Astrocyte (in vitro differentiated cells and primary cell): ENCODE results near the gene TTC14.

Experiments used
- EZH2 ChIP-seq: IDR thresholded peaks from 2 replicates; pipeline ENCODE4 v1.6.1; 2012; ENCODE audit warnings: mild to moderate bottlenecking, low read length, inconsistent platforms; ENCODE audit not compliant: insufficient read depth
- TF ChIP-seq, protein P1 (sequence below): IDR thresholded peaks from 2 replicates; pipeline ENCODE4 v1.5.1; 2011; ENCODE audit warnings: low read depth, mild to moderate bottlenecking, inconsistent platforms, low read length, moderate library complexity; ENCODE audit not compliant: insufficient read depth

DNA sequence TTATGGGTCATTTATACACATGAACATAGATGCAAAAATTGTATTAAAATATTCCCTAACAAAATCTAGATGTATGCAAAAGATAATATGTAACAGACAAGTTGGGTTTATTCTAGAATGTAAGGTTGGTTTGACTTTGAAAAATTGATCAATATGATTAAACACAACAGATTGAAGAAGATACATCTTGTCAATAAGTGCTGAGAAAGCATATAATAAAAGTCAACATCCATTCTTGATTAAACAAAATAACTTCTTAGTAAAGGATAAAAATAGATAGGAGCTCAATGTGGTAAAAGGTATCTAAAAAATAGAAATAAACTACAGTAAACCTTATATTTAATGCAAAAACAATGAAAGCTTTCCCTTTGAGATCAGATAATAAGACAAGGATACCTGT is 39.0 kb downstream of the TTC14 start:
- TF ChIP-seq, protein P1, sequence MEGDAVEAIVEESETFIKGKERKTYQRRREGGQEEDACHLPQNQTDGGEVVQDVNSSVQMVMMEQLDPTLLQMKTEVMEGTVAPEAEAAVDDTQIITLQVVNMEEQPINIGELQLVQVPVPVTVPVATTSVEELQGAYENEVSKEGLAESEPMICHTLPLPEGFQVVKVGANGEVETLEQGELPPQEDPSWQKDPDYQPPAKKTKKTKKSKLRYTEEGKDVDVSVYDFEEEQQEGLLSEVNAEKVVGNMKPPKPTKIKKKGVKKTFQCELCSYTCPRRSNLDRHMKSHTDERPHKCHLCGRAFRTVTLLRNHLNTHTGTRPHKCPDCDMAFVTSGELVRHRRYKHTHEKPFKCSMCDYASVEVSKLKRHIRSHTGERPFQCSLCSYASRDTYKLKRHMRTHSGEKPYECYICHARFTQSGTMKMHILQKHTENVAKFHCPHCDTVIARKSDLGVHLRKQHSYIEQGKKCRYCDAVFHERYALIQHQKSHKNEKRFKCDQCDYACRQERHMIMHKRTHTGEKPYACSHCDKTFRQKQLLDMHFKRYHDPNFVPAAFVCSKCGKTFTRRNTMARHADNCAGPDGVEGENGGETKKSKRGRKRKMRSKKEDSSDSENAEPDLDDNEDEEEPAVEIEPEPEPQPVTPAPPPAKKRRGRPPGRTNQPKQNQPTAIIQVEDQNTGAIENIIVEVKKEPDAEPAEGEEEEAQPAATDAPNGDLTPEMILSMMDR = no peak
- no peak for TF ChIP-seq EZH2
